OCI-M1 (cell line): ENCODE data around the gene CAPRIN1.
A peak's percentile ranks its signal among the peaks of the same experiment; 100 is the strongest.

Experiments
- DNase-seq: peaks from one replicate; lab custom pipeline; 2025; lab: John Stamatoyannopoulos, UW

The CAPRIN1 gene

DNA sequence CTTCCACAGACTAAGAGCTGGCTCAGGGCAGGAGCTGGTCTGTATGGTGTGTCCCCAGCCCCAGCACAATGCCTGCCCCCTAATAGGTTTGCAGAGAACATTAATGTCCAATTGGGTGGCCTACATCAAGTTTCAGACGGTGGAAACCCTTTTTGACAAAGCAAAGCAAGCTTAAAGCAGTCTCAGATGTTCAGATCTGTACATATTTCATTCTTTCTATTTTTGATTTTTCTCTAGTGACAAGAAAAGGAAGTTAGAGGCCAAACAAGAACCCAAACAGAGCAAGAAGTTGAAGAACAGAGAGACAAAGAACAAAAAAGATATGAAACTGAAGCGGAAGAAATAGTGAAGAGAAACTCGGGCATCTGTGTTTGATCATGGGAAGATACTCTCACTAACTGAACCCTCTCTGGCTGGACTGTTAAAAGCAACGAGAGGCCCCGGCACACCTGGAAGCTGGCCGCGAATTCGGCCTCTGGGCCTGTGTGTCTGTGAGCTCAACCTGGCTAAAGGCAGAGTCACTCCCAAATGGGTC is 94.4 kb downstream of the CAPRIN1 start:
- DNase-seq: no peak

DNA sequence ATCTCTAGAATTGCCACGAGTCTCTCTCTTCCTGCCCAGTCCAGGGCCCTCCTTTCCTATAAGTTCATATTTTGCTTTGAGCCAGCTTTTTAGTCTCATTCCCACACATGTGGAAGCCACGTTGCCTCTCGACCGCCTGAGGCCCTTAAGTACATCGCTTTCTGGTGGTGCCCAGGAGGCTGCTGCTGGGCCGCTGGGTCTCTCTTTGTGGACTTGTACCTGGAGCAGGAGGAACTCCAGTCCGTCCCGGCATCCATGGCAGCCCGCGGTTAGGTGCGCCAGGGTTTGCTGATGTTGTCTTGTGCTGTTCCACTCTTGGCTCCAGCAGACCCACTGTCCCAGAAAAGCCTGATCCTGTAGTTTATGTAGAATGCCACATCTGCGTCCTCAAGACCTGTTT is 94.9 kb downstream of the CAPRIN1 start:
- DNase-seq: no peak

DNA sequence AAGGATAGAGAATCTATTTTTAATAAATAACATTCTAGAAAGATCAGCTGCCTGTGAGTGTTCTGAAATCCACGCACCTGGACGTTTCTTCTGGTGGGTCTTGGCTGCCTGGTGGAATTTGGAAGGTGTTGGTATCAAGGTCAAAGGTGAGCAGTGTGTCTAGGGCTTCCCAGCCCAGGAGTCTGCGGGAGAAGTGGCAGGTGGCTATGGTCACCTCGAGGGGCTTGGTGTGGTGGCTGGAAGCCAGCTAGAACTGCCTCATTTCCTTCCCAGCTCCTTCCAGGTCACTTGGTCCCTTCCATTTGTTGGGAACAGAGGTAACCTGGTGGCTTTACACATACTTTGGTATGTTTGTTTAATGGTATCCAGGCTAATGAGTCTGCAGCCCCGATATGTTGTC is 95.3 kb downstream of the CAPRIN1 start:
- DNase-seq: no peak

DNA sequence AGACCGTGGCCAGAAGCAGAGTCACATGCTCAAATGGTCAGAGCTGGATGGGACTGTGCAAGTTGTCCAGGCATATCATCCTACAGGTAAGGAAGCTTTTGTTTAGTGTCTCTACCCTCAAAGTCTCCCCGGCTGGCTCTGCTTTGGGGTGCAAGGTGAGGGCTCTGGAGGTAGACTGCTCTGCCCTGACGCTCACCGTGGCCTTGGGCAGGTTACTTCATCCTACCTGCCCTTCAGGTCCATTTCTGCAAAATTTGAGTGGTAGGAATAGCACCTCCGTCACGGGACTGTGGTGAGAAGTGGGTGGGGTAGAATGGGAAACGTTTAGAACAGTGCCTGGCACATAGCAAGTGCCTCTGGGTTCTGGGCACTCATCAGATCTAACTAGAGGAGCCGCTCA is 96.0 kb downstream of the CAPRIN1 start:
- DNase-seq: no peak

DNA sequence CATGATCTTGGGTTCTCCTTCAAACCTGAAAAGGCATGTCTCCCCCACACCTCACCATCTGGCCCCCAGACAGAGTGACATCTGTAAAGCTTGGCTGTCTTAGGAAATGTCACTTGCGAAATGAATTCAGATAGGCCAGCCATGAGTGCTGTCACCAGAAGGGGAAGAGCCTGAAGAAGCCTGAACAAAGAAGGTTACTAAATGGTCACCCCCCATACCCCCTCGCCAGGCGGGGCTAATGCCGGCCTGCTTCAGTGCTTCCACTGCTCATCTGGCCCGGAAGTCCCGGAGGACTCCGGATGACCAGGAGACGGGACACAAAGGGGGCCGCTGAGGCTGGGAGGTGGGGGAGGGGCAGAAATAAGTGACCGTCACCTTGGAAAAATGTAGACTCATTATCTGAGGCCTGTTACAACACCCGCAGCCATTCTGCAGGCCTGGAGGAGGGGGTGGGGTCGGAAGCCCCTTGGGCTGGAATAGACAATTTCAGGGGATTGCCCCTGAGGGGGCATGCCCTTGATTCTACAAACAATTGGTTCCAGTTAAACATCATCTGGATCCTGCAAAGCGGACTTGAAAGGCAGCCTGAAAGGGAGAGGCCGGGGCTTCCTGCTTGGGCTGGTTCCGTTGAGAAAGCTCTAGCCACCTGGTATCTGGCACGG is 97.1 kb downstream of the CAPRIN1 start:
- DNase-seq: no peak

DNA sequence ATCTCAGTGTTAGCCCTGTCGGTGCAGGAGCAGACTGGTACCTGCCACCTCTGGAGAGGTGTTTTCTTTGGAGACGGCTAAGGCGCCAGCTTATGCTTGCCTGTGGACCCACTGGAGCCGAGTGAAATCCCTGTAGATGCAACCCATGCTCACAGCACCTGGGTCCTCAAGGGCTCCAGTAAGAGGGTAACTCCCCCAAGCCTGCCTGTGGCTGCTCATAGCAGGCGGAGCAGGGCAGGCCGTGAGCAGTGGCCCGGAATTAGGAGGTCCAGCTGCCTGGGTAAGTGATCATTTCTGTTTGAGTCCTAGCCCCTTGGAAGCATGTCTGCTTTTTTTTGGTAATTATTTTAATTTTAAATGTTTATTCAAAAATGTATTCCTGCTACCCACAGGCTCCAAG is 97.7 kb downstream of the CAPRIN1 start:
- no peak for DNase-seq

DNA sequence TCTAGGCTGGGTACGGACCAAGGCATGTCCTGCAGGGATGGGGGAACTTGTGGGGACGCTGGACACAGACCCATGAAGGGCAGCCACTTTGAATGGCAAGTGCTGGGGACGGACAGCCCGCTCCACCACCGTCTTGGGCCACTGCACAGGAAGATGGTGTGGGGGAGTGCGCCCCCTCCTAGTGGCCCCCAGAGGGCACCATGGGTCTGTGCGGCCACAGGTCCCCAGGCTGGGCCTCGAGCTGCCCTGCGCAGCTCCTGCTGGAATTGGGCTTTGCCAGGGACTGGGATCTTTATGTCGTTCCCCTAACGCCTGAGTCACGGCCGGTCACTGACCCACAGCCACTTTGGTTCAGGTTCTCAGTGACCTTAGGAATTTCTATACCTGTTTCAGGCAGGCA is 98.3 kb downstream of the CAPRIN1 start:
- DNase-seq: peak; percentile 4

DNA sequence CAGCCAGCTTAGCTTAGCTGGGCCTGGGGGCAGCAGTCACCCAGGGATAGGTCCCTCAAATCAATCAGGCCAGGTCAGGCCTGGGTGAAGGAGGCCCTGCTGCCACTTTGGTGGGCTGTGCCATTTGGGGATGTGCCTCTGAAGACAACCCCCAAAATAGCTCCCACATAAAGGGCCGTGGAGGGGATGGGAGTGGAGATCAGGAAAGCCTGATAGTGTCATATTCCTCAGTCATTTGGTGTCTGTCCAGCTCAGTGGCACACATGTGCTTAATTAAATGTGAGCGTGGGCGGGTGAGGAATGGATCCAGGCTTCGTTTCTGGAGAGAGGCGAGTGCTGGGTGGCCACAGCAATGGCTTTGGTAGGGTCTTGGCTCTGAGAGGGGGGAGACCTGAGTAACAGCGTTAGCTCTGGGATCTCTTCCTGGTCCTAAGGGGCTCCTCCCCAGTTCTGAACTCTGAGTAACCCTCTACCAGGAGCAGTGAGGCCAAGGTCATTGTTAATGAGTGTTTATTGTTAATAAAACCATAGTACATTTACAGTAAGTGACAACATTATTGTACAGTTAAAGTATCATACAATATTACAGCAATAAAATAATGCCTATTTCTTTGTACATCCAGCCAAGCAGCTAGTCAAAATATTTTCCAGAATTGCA is 99.1 kb downstream of the CAPRIN1 start:
- no peak for DNase-seq
